ENCODE data around the gene XKR8. TPM values are rescaled to one million over a fixed set of nuclear protein-coding genes. Genes with fewer than 3 reads are reported as not detected.

The XKR8 gene
- total and polyA plus RNA-seq, 2 of the 4 experiments (the other 2 are of a cell fraction) = 1.1 to 10.7 TPM

GRCh38 chr1:27931184-27931583 lies 28.6 kb upstream of the XKR8 start:
- no CpG with 5 or more reads among the region's 6 CpGs for WGBS, 2 experiments (ENCODE audit: extremely low coverage in 2 of 2, insufficient read length in 1 of 2)
- Histone ChIP-seq H4K20me1 (ENCODE audit: insufficient read depth, low read length) (no peaks in the 10 kb centered on the region), H3K14ac (replicated peaks; ENCODE audit: low read depth, low read length) (no peak overlapping the region), H3K18ac (ENCODE audit: low read depth, low read length) (no peak overlapping the region), H2AK5ac (ENCODE audit: low read depth, low read length) (no peak overlapping the region), H3K9me3 (ENCODE audit: control insufficient read depth, insufficient read depth, low read length) (no peaks in the 10 kb centered on the region), H3K23ac (ENCODE audit: low read depth, low read length) (no peak overlapping the region), H4K5ac (ENCODE audit: low read depth, low read length) (no peak overlapping the region), H3K27me3 (ENCODE audit: control insufficient read depth, insufficient read depth, low read length) (peaks cover 16% of the 10 kb centered on the region), H2BK120ac (ENCODE audit: low read depth, low read length) (no peak overlapping the region), H3K4me3 (ENCODE audit: insufficient read depth, low read depth, low read length) (no peak overlapping the region), H3K4me1 (ENCODE audit: control insufficient read depth, insufficient read depth, low read length) (peaks cover 4% of the 10 kb centered on the region), H3K36me3 (ENCODE audit: control insufficient read depth, insufficient read depth, low read length) (no peaks in the 10 kb centered on the region), H3K4ac (ENCODE audit: low read depth, low read length) (no peak overlapping the region), H2AK9ac (replicated peaks; ENCODE audit: low read depth, low read length, poor library complexity) (no peak overlapping the region), H3K56ac (ENCODE audit: extremely low read depth, insufficient read depth, low read length) (no peak overlapping the region), H2AFZ (replicated peaks; ENCODE audit: low read length, poor library complexity) (no peak overlapping the region), H3K9me1 (ENCODE audit: insufficient read depth, low read length) (no peaks in the 10 kb centered on the region), H2BK5ac (ENCODE audit: low read depth, low read length, poor library complexity, severe bottlenecking) (no peak overlapping the region), H3K79me1 (ENCODE audit: low read depth in 1 of 2, low read length in 2 of 2) (no peaks in the 10 kb centered on the region), H2BK20ac (ENCODE audit: low read depth, low read length) (no peak overlapping the region), H3K4me2 (ENCODE audit: low read depth, low read length) (no peak overlapping the region), H3K9ac (ENCODE audit: low read depth, low read length) (no peak overlapping the region), H2BK15ac (ENCODE audit: low read depth, low read length) (no peak overlapping the region), H4K91ac (ENCODE audit: insufficient read depth, low read depth, low read length) (no peak overlapping the region), H3K27ac (ENCODE audit: insufficient read depth, low read length) (no peak overlapping the region), H4K8ac (ENCODE audit: low read depth in 2 of 2, low read length in 2 of 2) (no peak overlapping the region)
- in situ Hi-C loops (cut with MboI; ENCODE audit: low sequenced_read_pairs) (no loop called here), dilution Hi-C loops (cut with HindIII; ENCODE audit: low sequenced_read_pairs, unreplicated experiment) (no loop called here), intact Hi-C loops (cut with micrococcal nuclease) (no loop called here)
- POLR2A ChIA-PET (ENCODE audit: unreplicated experiment) = no interaction called here
- BruUV-seq (replicated peaks) = no TSS peak
- CTCF ChIA-PET = interaction anchor here (1.5 kb wide), 1 partner anchor 10 kb away, joined by 5 read pairs; no protein-coding TSS in a partner anchor
- DNase-seq (no peak), ATAC-seq (ENCODE audit: low read depth) (no peak)
- TF ChIP-seq MAZ (IDR thresholded peaks at IDR 0.05; ENCODE audit: borderline replicate concordance, low read depth, low read length) (no peak), MAFK (IDR thresholded peaks at IDR 0.05; ENCODE audit: low read depth, low read length) (no peak), CEBPB (IDR thresholded peaks at IDR 0.05; ENCODE audit: low read depth, low read length) (no peak), SMC3 (IDR thresholded peaks at IDR 0.05; ENCODE audit: low read depth, low read length) (no peak), CHD1 (IDR thresholded peaks at IDR 0.05; ENCODE audit: low read depth, low read length) (no peak), CTCF (conservative IDR thresholded peaks at IDR 0.05; ENCODE audit: low read depth, low read length) (no peak), NFE2L2 (IDR thresholded peaks at IDR 0.05; ENCODE audit: low read depth, low read length) (no peak), RAD21 (IDR thresholded peaks at IDR 0.05; ENCODE audit: low read length) (no peak), POLR2A (IDR thresholded peaks at IDR 0.05; ENCODE audit: low read depth, low read length) (no peak), RFX5 (IDR thresholded peaks at IDR 0.05; ENCODE audit: low read depth, low read length) (no peak), BHLHE40 (IDR thresholded peaks at IDR 0.05; ENCODE audit: low read depth, low read length) (no peak), USF2 (IDR thresholded peaks at IDR 0.05; ENCODE audit: low read depth, low read length) (no peak), RCOR1 (IDR thresholded peaks at IDR 0.05; ENCODE audit: insufficient replicate concordance, low read length) (no peak), MXI1 (IDR thresholded peaks at IDR 0.05; ENCODE audit: borderline replicate concordance, low read depth, low read length) (no peak), ELK1 (IDR thresholded peaks at IDR 0.05; ENCODE audit: borderline replicate concordance, low read depth, low read length) (no peak), FOS (IDR thresholded peaks at IDR 0.05; ENCODE audit: low read depth, low read length) (no peak)

All from IMR-90 (cell line).